Liver (tissue), 9 donors: ENCODE measurements around the gene INPP4A. TPM values are rescaled to one million over a fixed set of nuclear protein-coding genes. Genes with fewer than 3 reads are reported as not detected.

ENCODE experiments used
- DNase-seq: peaks from one replicate; pipeline ENCODE4 v3.0.0-alpha.2; 2017; ENCODE audit warnings: low spot score
- H3K27ac ChIP-seq, 2 donors: one replicate each; pipeline ENCODE4 v1.7.0; 2013; ENCODE audit warnings: inconsistent platforms in 2 of 2, low read length in 2 of 2, control low read depth in 1 of 2, low read depth in 1 of 2, mild to moderate bottlenecking in 1 of 2
- H3K27me3 ChIP-seq, 4 donors: one replicate each; pipeline versions ENCODE4 v1.6.1 to v1.7.0; 2013; ENCODE audit warnings: low read length in 3 of 4, inconsistent platforms in 1 of 4, mild to moderate bottlenecking in 1 of 4, moderate library complexity in 1 of 4; ENCODE audit not compliant: control insufficient read depth in 4 of 4, insufficient read depth in 4 of 4
- H3K36me3 ChIP-seq, 4 donors: one replicate each; pipeline versions ENCODE4 v1.6.1 to v1.7.0; 2013; ENCODE audit warnings: low read length in 3 of 4, mild to moderate bottlenecking in 3 of 4, low read depth in 1 of 4, moderate library complexity in 1 of 4; ENCODE audit not compliant: control insufficient read depth in 4 of 4, insufficient read depth in 3 of 4
- H3K4me1 ChIP-seq, 4 donors: one replicate each; pipeline versions ENCODE4 v1.6.1 to v1.7.0; 2013; ENCODE audit warnings: low read length in 3 of 4, mild to moderate bottlenecking in 3 of 4, moderate library complexity in 1 of 4; ENCODE audit not compliant: control insufficient read depth in 4 of 4, insufficient read depth in 4 of 4
- H3K4me3 ChIP-seq, 3 donors: one replicate each; pipeline versions ENCODE4 v1.6.1 to v1.7.0; 2013; ENCODE audit warnings: low read length in 3 of 3, control low read depth in 1 of 3, low read depth in 1 of 3, mild to moderate bottlenecking in 1 of 3
- H3K9ac ChIP-seq, 2 donors: one replicate each; pipeline ENCODE4 v1.7.0; 2013; ENCODE audit warnings: low read length in 2 of 2, mild to moderate bottlenecking in 2 of 2, moderate library complexity in 2 of 2, control low read depth in 1 of 2, low read depth in 1 of 2
- H3K9me3 ChIP-seq, 4 donors: one replicate each; pipeline versions ENCODE4 v1.6.1 to v1.7.0; 2013; ENCODE audit warnings: low read length in 3 of 4; ENCODE audit not compliant: control insufficient read depth in 4 of 4
- EGR1 ChIP-seq, 2 donors: IDR thresholded peaks; 2 replicates each; pipeline ENCODE4 v1.6.1; 2016 to 2018; ENCODE audit warnings: antibody characterized with exemption in 2 of 2, low read depth in 2 of 2
- FOXA1 ChIP-seq: IDR thresholded peaks from 2 replicates; pipeline ENCODE4 v1.6.1; 2016; ENCODE audit warnings: antibody characterized with exemption
- FOXA2 ChIP-seq: IDR thresholded peaks from 2 replicates; pipeline ENCODE4 v1.6.1; 2016; ENCODE audit warnings: antibody characterized with exemption
- GABPA ChIP-seq, 2 donors: IDR thresholded peaks in 1 of 2; conservative IDR thresholded peaks in 1 of 2; 2 replicates each; pipeline ENCODE4 v1.6.1; 2016; ENCODE audit warnings: antibody characterized with exemption in 2 of 2, mild to moderate bottlenecking in 1 of 2, moderate library complexity in 1 of 2
- HNF4A ChIP-seq, 2 donors: conservative IDR thresholded peaks; 2 replicates each; pipeline ENCODE4 v1.6.1; 2016; ENCODE audit warnings: antibody characterized with exemption in 2 of 2, mild to moderate bottlenecking in 2 of 2
- HNF4G ChIP-seq: IDR thresholded peaks from 2 replicates; pipeline ENCODE4 v1.6.1; 2016; ENCODE audit warnings: antibody characterized with exemption
- JUND ChIP-seq, 2 donors: IDR thresholded peaks; 2 replicates each; pipeline ENCODE4 v1.6.1; 2016; ENCODE audit warnings: antibody characterized with exemption in 2 of 2
- NR2F2 ChIP-seq: IDR thresholded peaks from 2 replicates; pipeline ENCODE4 v1.6.1; 2016; ENCODE audit warnings: antibody characterized with exemption
- RAD21 ChIP-seq, 2 donors: IDR thresholded peaks; 2 replicates each; pipeline ENCODE4 v1.6.1; 2016; ENCODE audit warnings: antibody characterized with exemption in 2 of 2, mild to moderate bottlenecking in 2 of 2
- RXRA ChIP-seq, 2 donors: IDR thresholded peaks; 2 replicates each; pipeline ENCODE4 v1.6.1; 2017 to 2018; ENCODE audit warnings: antibody characterized with exemption in 2 of 2, mild to moderate bottlenecking in 1 of 2
- SP1 ChIP-seq: IDR thresholded peaks from 2 replicates; pipeline ENCODE4 v1.6.1; 2018; ENCODE audit warnings: antibody characterized with exemption, mild to moderate bottlenecking
- TAF1 ChIP-seq: conservative IDR thresholded peaks from 2 replicates; pipeline ENCODE4 v1.6.1; 2016; ENCODE audit warnings: antibody characterized with exemption, mild to moderate bottlenecking
- YY1 ChIP-seq: IDR thresholded peaks from 2 replicates; pipeline ENCODE4 v1.6.1; 2016; ENCODE audit warnings: antibody characterized with exemption, mild to moderate bottlenecking
- ZBTB33 ChIP-seq: IDR thresholded peaks from 2 replicates; pipeline ENCODE4 v1.6.1; 2016; ENCODE audit warnings: antibody characterized with exemption
- WGBS: extraction: QIAGEN DNeasy Blood & Tissue Kit; methylation state at CpG from one replicate; pipeline ENCODE4 v1.1.7; 2013; 5-methylcytosine and 5-hydroxymethylcytosine counted together
- polyA plus RNA-seq, 2 donors: library from polyadenylated mRNA; stranded (reverse) in 1 of 2; unstranded in 1 of 2; fragments of 200-250 nt in 1 of 2; fragments of >200 nt in 1 of 2; fragmentation: Nextera tagmentation in 1 of 2; extraction: Ambion mirVana in 1 of 2; gene quantifications; one replicate each; pipeline versions ENCODE4 v1.2.1 to v1.2.3, GENCODE V29; 2013 to 2015
- total RNA-seq, 2 donors: library from RNA; depleted of rRNA; stranded (reverse); fragments of >200 nt; gene quantifications; one replicate each; pipeline ENCODE4 v1.2.3, GENCODE V29; 2014
- TF ChIP-seq, protein P1 (sequence below): IDR thresholded peaks from 2 replicates; pipeline ENCODE4 v1.6.1; 2016; ENCODE audit warnings: antibody characterized with exemption, mild to moderate bottlenecking
- TF ChIP-seq, protein P2 (sequence below): IDR thresholded peaks from 2 replicates; pipeline ENCODE4 v1.6.1; 2016; ENCODE audit warnings: antibody characterized with exemption
- TF ChIP-seq, protein P3 (sequence below): IDR thresholded peaks from 2 replicates; pipeline ENCODE4 v1.6.1; 2016; ENCODE audit warnings: antibody characterized with exemption
- TF ChIP-seq, protein P4 (sequence below): fragments of 150-350 bp; IDR thresholded peaks from 2 replicates; pipeline ENCODE4 v1.5.1; 2017; ENCODE audit warnings: improper control_type of control experiment, low read depth, low read length; ENCODE audit not compliant: missing input control
- donor health status: healthy.
- donor health status: healthy.
- donor health status: healthy.
- donor health status: healthy.
- donor health status: healthy.

Gene INPP4A
- total and polyA plus RNA-seq, 4 donors = 2.9 to 14.9 (median 7.2) TPM

DNA sequence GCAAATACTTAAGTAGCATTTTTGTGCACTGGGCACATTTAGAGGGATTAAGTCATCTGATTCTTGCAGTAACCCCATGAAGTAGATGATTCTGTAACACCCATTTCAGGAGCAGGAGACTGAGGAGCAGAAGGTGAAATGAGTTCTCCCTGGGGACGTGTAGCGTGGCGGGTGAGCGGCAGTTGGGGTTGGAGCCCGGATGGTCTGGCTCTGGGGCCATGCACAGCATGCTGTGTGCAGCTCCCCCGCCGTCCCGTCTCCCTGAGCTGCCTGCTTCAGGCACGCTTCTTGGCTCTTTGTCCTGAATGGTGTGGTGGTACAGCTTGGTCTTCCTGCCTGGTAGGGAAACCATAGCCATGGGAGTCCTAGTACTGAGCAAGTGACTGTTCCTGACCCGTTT lies 32.4 kb downstream of the INPP4A start:
- no peak for TF ChIP-seq FOXA1
- TF ChIP-seq YY1 = no peak
- TF ChIP-seq SP1 = no peak
- no peak for TF ChIP-seq RAD21 (IDR thresholded peaks at IDR 0.05)
- TF ChIP-seq EGR1 (IDR thresholded peaks at IDR 0.05; ENCODE audit: low read depth in 2 of 2) = no peak
- TF ChIP-seq, protein P1, sequence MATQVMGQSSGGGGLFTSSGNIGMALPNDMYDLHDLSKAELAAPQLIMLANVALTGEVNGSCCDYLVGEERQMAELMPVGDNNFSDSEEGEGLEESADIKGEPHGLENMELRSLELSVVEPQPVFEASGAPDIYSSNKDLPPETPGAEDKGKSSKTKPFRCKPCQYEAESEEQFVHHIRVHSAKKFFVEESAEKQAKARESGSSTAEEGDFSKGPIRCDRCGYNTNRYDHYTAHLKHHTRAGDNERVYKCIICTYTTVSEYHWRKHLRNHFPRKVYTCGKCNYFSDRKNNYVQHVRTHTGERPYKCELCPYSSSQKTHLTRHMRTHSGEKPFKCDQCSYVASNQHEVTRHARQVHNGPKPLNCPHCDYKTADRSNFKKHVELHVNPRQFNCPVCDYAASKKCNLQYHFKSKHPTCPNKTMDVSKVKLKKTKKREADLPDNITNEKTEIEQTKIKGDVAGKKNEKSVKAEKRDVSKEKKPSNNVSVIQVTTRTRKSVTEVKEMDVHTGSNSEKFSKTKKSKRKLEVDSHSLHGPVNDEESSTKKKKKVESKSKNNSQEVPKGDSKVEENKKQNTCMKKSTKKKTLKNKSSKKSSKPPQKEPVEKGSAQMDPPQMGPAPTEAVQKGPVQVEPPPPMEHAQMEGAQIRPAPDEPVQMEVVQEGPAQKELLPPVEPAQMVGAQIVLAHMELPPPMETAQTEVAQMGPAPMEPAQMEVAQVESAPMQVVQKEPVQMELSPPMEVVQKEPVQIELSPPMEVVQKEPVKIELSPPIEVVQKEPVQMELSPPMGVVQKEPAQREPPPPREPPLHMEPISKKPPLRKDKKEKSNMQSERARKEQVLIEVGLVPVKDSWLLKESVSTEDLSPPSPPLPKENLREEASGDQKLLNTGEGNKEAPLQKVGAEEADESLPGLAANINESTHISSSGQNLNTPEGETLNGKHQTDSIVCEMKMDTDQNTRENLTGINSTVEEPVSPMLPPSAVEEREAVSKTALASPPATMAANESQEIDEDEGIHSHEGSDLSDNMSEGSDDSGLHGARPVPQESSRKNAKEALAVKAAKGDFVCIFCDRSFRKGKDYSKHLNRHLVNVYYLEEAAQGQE = no peak
- no peak for TF ChIP-seq RXRA (IDR thresholded peaks at IDR 0.05)
- TF ChIP-seq TAF1 = no peak
- no peak for TF ChIP-seq HNF4G
- TF ChIP-seq HNF4A (conservative IDR thresholded peaks at IDR 0.05) = no peak
- no peak for TF ChIP-seq FOXA2
- TF ChIP-seq, protein P2, sequence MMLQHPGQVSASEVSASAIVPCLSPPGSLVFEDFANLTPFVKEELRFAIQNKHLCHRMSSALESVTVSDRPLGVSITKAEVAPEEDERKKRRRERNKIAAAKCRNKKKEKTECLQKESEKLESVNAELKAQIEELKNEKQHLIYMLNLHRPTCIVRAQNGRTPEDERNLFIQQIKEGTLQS = no peak
- no peak for TF ChIP-seq ZBTB33
- TF ChIP-seq, protein P3, sequence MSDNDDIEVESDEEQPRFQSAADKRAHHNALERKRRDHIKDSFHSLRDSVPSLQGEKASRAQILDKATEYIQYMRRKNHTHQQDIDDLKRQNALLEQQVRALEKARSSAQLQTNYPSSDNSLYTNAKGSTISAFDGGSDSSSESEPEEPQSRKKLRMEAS = no peak
- TF ChIP-seq NR2F2 = no peak
- TF ChIP-seq, protein P4, sequence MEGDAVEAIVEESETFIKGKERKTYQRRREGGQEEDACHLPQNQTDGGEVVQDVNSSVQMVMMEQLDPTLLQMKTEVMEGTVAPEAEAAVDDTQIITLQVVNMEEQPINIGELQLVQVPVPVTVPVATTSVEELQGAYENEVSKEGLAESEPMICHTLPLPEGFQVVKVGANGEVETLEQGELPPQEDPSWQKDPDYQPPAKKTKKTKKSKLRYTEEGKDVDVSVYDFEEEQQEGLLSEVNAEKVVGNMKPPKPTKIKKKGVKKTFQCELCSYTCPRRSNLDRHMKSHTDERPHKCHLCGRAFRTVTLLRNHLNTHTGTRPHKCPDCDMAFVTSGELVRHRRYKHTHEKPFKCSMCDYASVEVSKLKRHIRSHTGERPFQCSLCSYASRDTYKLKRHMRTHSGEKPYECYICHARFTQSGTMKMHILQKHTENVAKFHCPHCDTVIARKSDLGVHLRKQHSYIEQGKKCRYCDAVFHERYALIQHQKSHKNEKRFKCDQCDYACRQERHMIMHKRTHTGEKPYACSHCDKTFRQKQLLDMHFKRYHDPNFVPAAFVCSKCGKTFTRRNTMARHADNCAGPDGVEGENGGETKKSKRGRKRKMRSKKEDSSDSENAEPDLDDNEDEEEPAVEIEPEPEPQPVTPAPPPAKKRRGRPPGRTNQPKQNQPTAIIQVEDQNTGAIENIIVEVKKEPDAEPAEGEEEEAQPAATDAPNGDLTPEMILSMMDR = no peak

DNA sequence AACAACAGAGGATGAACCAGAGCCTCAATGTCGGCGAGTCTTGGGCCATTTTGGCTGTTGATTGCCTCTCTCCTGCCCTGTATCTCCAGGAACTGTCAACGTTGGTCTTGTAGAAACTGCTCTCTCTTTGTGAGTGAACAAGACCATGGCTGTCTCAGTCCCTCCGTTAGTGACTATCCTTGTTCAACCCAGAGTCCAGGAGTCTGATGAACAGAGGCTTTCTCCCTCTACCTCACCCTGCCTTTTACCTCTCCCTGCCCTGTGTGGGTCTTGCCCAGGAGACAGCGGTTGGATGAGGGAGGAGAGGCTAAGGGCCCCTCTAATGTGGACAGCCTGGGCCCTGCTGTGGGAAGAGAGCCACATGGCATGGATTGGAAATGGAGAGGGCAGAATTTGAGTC lies 32.8 kb downstream of the INPP4A start:
- no peak overlapping the region for H3K4me3 ChIP-seq
- 97% methylated on average over 5 of the region's 5 CpGs for WGBS
- H3K4me1 ChIP-seq = peaks cover 4 to 13% (median 7%) of the 10 kb centered on the region in 4 donors
- no peaks in the 10 kb centered on the region for H3K36me3 ChIP-seq
- DNase-seq = no peak
- no peaks in the 10 kb centered on the region for H3K27me3 ChIP-seq
- H3K9ac ChIP-seq = no peak overlapping the region
- TF ChIP-seq YY1 (no peak), HNF4A (conservative IDR thresholded peaks at IDR 0.05) (no peak), ZBTB33 (no peak), NR2F2 (no peak), TAF1 (no peak), EGR1 (IDR thresholded peaks at IDR 0.05; ENCODE audit: low read depth in 2 of 2) (no peak), FOXA2 (no peak), GABPA (IDR thresholded peaks at IDR 0.05 in 1 of 2, conservative IDR thresholded peaks at IDR 0.05 in 1 of 2) (no peak), RXRA (IDR thresholded peaks at IDR 0.05) (no peak), JUND (IDR thresholded peaks at IDR 0.05) (no peak)
- TF ChIP-seq, protein P4 = no peak
- H3K27ac ChIP-seq = no peak overlapping the region
- no peaks in the 10 kb centered on the region for H3K9me3 ChIP-seq

More for the DNA sequence above, 32.4 kb downstream of the INPP4A start:
- WGBS = 99% methylated on average over 10 of the region's 10 CpGs
- H3K27ac ChIP-seq = no peak overlapping the region
- no peaks in the 10 kb centered on the region for H3K27me3 ChIP-seq
- peaks cover 4 to 13% (median 7%) of the 10 kb centered on the region in 4 donors for H3K4me1 ChIP-seq
- H3K36me3 ChIP-seq = no peaks in the 10 kb centered on the region
- H3K9ac ChIP-seq = no peak overlapping the region
- no peak for DNase-seq
- H3K4me3 ChIP-seq = no peak overlapping the region
- no peaks in the 10 kb centered on the region for H3K9me3 ChIP-seq
